ENCODE results near the gene SCARB1. TPM values are rescaled to one million over a fixed set of nuclear protein-coding genes. Genes with fewer than 3 reads are reported as not detected.

Gene SCARB1
- total and polyA plus RNA-seq, 2 experiments from 2014 or later: 2.2 to 5.2 TPM

DNA sequence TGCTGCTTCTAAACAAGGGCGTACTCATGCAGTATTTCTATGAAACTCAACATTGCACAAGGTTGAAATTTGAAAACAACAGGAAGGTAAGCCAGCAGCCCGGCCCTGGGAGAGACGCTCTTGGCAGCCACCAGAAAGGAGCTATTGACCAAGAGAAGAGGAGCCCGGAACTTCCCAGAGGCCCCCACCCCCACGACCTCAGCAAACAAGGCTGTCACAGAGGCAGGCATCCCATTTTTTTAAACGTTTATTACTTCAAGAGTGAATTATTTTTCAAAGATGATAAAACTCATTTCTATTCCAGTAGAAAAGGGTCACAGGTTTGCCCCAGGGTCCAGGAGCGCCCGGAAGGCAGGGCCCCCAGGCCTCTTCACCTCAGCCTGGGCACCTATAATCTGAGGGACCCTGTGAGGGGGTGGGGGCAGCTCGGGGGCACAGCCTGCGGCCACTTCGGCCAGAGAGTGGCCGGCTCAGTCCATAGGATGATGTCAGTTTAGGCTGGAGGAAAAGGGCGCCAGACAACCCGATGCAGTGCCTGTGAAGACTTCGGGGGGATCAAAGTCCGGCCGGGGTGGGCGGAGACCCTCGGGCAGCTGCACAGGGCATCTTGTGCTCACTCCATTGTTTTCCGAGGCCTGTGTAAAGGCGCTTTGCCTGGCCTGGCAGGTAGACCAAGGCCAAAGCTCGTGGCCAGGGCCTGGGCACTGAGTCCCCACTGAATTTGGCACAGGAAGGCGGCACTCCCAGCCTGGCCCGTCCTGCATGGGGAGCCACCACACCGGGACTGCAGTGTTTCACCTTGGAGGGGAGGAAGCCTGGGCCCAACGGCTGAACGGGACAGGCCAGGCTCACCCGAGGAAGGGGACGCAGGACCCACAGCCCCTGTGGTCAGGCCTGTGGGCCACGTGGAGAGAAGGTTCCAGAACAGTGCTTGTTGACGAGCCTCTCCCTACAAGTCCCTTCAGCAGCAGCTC, 86.0 kb downstream of the SCARB1 start:
- no peaks in the 10 kb centered on the region for H4K20me1 ChIP-seq (ENCODE audit: insufficient read depth)
- H3K36me3 ChIP-seq (ENCODE audit: low read depth): no peaks in the 10 kb centered on the region
- no peak overlapping the region for H3K4me2 ChIP-seq (ENCODE audit: unreplicated experiment)
- peaks cover 14% of the 10 kb centered on the region for H3K4me1 ChIP-seq (ENCODE audit: insufficient read depth)
- H3F3A ChIP-seq (ENCODE audit: insufficient read depth): peaks cover 21% of the 10 kb centered on the region
- no peaks in the 10 kb centered on the region for H3K9me3 ChIP-seq (ENCODE audit: low read depth)
- no peak overlapping the region for H3K27ac ChIP-seq
- no peaks in the 10 kb centered on the region for H3K9me2 ChIP-seq (ENCODE audit: insufficient read depth)
- WGBS, 2 experiments (ENCODE audit: low coverage in 1 of 2, low lambda C conversion rate in 2 of 2, missing lambda C conversion rate in 2 of 2): 80 to 81% methylated on average over 31 of the region's 31 CpGs
- H2AFZ ChIP-seq: no peak overlapping the region
- TF ChIP-seq EZH2 (IDR thresholded peaks at IDR 0.05; ENCODE audit: insufficient read depth, poor library complexity, severe bottlenecking): no peak
- TF ChIP-seq EZH2phosphoT487 (IDR thresholded peaks at IDR 0.05; ENCODE audit: insufficient read depth, low read depth): no peak
- no peaks in the 10 kb centered on the region for H3K27me3 ChIP-seq (replicated peaks; ENCODE audit: insufficient read depth)
- in situ Hi-C loops (cut with MboI): no loop called here
- no peaks in the 10 kb centered on the region for H3K79me2 ChIP-seq (ENCODE audit: insufficient read depth)
- H3K9ac ChIP-seq: no peak overlapping the region
- DNase-seq: no peak
- H3K4me3 ChIP-seq: no peak overlapping the region

- Histone ChIP-seq H3K27ac (no peak overlapping the region), H3K9me3 (ENCODE audit: low read depth) (no peaks in the 10 kb centered on the region), H3K4me2 (ENCODE audit: unreplicated experiment) (no peak overlapping the region), H3K9me2 (ENCODE audit: insufficient read depth) (no peaks in the 10 kb centered on the region), H2AFZ (no peak overlapping the region), H3F3A (ENCODE audit: insufficient read depth) (peaks cover 21% of the 10 kb centered on the region), H3K36me3 (ENCODE audit: low read depth) (no peaks in the 10 kb centered on the region), H3K4me3 (no peak overlapping the region), H4K20me1 (ENCODE audit: insufficient read depth) (no peaks in the 10 kb centered on the region), H3K27me3 (replicated peaks; ENCODE audit: insufficient read depth) (no peaks in the 10 kb centered on the region), H3K9ac (no peak overlapping the region), H3K4me1 (ENCODE audit: insufficient read depth) (peaks cover 14% of the 10 kb centered on the region), H3K79me2 (ENCODE audit: insufficient read depth) (no peaks in the 10 kb centered on the region)
- TF ChIP-seq EZH2phosphoT487 (IDR thresholded peaks at IDR 0.05; ENCODE audit: insufficient read depth, low read depth) (no peak), EZH2 (IDR thresholded peaks at IDR 0.05; ENCODE audit: insufficient read depth, poor library complexity, severe bottlenecking) (no peak)
- WGBS, 2 experiments (ENCODE audit: low coverage in 1 of 2, low lambda C conversion rate in 2 of 2, missing lambda C conversion rate in 2 of 2): 85 to 90% methylated on average over 5 of the region's 5 CpGs
- in situ Hi-C loops (cut with MboI): no loop called here
- no peak for DNase-seq
These were observed 87.5 kb downstream of the SCARB1 start for GRCh38 chr12:124776125-124776513.

GRCh38 chr12:124774462-124775167, 89.0 kb downstream of the SCARB1 start:
- Histone ChIP-seq H4K20me1 (ENCODE audit: insufficient read depth) (no peaks in the 10 kb centered on the region), H3K9ac (peak overlapping the region; percentile 78), H3K27me3 (replicated peaks; ENCODE audit: insufficient read depth) (no peaks in the 10 kb centered on the region), H3K4me3 (peak overlapping the region; percentile 60), H3K36me3 (ENCODE audit: low read depth) (no peaks in the 10 kb centered on the region), H3K9me3 (ENCODE audit: low read depth) (no peaks in the 10 kb centered on the region), H3K27ac (peak overlapping the region; percentile 92), H2AFZ (peak overlapping the region; percentile 61), H3K4me2 (ENCODE audit: unreplicated experiment) (peak overlapping the region; percentile 92), H3K9me2 (ENCODE audit: insufficient read depth) (no peaks in the 10 kb centered on the region), H3F3A (ENCODE audit: insufficient read depth) (peaks cover 21% of the 10 kb centered on the region), H3K4me1 (ENCODE audit: insufficient read depth) (peaks cover 14% of the 10 kb centered on the region), H3K79me2 (ENCODE audit: insufficient read depth) (no peaks in the 10 kb centered on the region)
- TF ChIP-seq EZH2phosphoT487 (IDR thresholded peaks at IDR 0.05; ENCODE audit: insufficient read depth, low read depth) (no peak), EZH2 (IDR thresholded peaks at IDR 0.05; ENCODE audit: insufficient read depth, poor library complexity, severe bottlenecking) (no peak)
- WGBS, 2 experiments (ENCODE audit: low coverage in 1 of 2, low lambda C conversion rate in 2 of 2, missing lambda C conversion rate in 2 of 2): 6 to 10% methylated on average over 15 of the region's 15 CpGs
- peak; percentile 97 for DNase-seq
- in situ Hi-C loops (cut with MboI): no loop called here

DNA sequence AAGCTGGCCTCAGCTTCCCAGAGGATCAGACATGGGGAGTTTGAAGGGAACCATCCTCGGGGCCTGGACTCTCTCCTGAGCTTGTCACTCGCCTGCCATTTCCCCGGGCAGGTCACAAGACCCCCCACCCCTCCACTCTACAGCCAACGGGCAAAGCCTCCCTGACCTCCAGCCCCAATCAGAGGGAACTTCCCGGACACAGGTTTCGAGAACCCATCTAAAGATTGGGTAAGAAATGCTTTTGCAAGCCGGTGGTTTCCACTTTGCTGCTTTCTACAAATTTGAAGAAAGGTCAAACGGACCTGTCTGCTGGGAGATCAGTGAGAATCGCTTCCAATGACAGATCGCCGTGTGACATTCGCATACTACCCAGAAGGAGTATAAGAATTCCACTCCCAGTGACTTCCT, 89.6 kb downstream of the SCARB1 start:
- Histone ChIP-seq H3K4me1 (ENCODE audit: insufficient read depth) (peaks cover 15% of the 10 kb centered on the region), H3K79me2 (ENCODE audit: insufficient read depth) (no peaks in the 10 kb centered on the region), H2AFZ (peak overlapping the region; percentile 61), H4K20me1 (ENCODE audit: insufficient read depth) (no peaks in the 10 kb centered on the region), H3K36me3 (ENCODE audit: low read depth) (no peaks in the 10 kb centered on the region), H3K27ac (peak overlapping the region; percentile 92), H3K27me3 (replicated peaks; ENCODE audit: insufficient read depth) (no peaks in the 10 kb centered on the region), H3F3A (ENCODE audit: insufficient read depth) (peaks cover 21% of the 10 kb centered on the region), H3K4me3 (peak overlapping the region; percentile 60), H3K9me3 (ENCODE audit: low read depth) (no peaks in the 10 kb centered on the region), H3K4me2 (ENCODE audit: unreplicated experiment) (peak overlapping the region; percentile 92), H3K9me2 (ENCODE audit: insufficient read depth) (no peaks in the 10 kb centered on the region), H3K9ac (peak overlapping the region; percentile 78)
- WGBS, 2 experiments (ENCODE audit: low coverage in 1 of 2, low lambda C conversion rate in 2 of 2, missing lambda C conversion rate in 2 of 2): 42 to 44% methylated on average over 12 of the region's 12 CpGs
- no peak for TF ChIP-seq EZH2phosphoT487 (IDR thresholded peaks at IDR 0.05; ENCODE audit: insufficient read depth, low read depth)
- no peak for TF ChIP-seq EZH2 (IDR thresholded peaks at IDR 0.05; ENCODE audit: insufficient read depth, poor library complexity, severe bottlenecking)
- in situ Hi-C loops (cut with MboI): no loop called here
- DNase-seq: peak; percentile 33
